WTC11 (cell line): ENCODE measurements around the gene ACTN2.

Experiments used
- ATF1 ChIP-seq: sonication (generic); formaldehyde crosslinking; IDR thresholded peaks from 2 replicates; pipeline ENCODE4 v1.8.1; 2023; ENCODE audit warnings: mild to moderate bottlenecking, moderate library complexity, missing genetic modification reagents
- CREB1 ChIP-seq: sonication (generic); formaldehyde crosslinking; IDR thresholded peaks from 2 replicates; pipeline ENCODE4 v1.8.0; 2023; ENCODE audit warnings: mild to moderate bottlenecking, missing genetic modification reagents
- JUN ChIP-seq: sonication (generic); formaldehyde crosslinking; IDR thresholded peaks from 2 replicates; pipeline ENCODE4 v1.8.0; 2023; ENCODE audit warnings: mild to moderate bottlenecking, missing genetic modification reagents
- KAT7 ChIP-seq: sonication (generic); formaldehyde crosslinking; IDR thresholded peaks from 2 replicates; pipeline ENCODE4 v1.8.1; 2023; ENCODE audit warnings: missing genetic modification reagents, mild to moderate bottlenecking, borderline replicate concordance
- NFE2L1 ChIP-seq: sonication (generic); formaldehyde crosslinking; IDR thresholded peaks from 2 replicates; pipeline ENCODE4 v1.8.1; 2023; ENCODE audit warnings: missing genetic modification reagents
- ZNF317 ChIP-seq: sonication (generic); formaldehyde crosslinking; IDR thresholded peaks from 2 replicates; pipeline ENCODE4 v1.8.1; 2023; ENCODE audit warnings: low read depth, mild to moderate bottlenecking, moderate library complexity, missing genetic modification reagents, borderline replicate concordance
- TF ChIP-seq, protein P1 (sequence below): fragments of 250-450 bp; sonication (Bioruptor Pico); IDR thresholded peaks from 2 replicates; pipeline ENCODE4 v1.9.0; 2021; ENCODE audit warnings: mild to moderate bottlenecking
- TF ChIP-seq, protein P2 (sequence below): sonication (generic); formaldehyde crosslinking; IDR thresholded peaks from 2 replicates; pipeline ENCODE4 v1.8.1; 2023; ENCODE audit warnings: mild to moderate bottlenecking, missing genetic modification reagents, moderate library complexity
- TF ChIP-seq, protein P3 (sequence below): fragments of 200-600 bp; IDR thresholded peaks from 2 replicates; pipeline ENCODE4 v1.8.0; 2022; ENCODE audit warnings: antibody characterized with exemption
- TF ChIP-seq, protein P4 (sequence below): sonication (generic); formaldehyde crosslinking; IDR thresholded peaks from 2 replicates; pipeline ENCODE4 v1.8.0; 2022; ENCODE audit warnings: mild to moderate bottlenecking, missing genetic modification reagents
- TF ChIP-seq, protein P5 (sequence below): sonication (generic); formaldehyde crosslinking; IDR thresholded peaks from 2 replicates; pipeline ENCODE4 v1.8.1; 2023; ENCODE audit warnings: mild to moderate bottlenecking, moderate library complexity, missing genetic modification reagents

DNA sequence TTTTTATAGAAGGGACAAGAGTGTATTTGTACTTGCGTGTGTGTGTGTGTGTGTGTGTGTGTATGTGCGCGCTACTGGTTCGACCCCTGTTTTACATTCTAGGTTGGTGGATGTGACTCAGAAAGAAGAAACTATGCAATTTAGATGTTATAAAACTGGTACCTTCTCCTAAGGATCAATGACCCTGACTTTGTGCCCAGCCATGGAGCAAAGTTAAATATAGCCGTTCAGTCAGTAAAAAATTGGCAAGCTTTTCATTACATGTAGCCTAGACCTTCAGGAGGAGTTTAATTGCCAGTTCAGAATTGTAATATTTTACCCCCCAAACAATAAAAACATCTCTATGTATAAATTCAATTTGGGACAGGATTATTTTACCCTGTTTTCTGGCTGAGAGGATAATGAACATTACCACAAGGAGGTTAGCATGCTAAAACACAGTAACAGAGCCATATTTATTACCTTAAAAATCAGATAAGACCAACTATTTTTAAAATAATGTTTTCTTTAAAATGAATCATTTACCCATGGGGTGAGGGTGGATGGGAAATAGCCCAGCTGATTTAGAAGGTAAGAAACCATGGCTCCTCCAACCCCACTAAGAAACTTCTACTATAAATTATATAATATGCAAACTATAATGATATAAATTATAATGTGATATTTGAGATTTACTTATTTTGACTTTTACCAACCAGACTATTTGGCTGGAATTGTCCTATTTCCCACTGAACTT is 75.3 kb downstream of the ACTN2 start:
- TF ChIP-seq, protein P1, sequence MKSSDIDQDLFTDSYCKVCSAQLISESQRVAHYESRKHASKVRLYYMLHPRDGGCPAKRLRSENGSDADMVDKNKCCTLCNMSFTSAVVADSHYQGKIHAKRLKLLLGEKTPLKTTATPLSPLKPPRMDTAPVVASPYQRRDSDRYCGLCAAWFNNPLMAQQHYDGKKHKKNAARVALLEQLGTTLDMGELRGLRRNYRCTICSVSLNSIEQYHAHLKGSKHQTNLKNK, result no peak
- TF ChIP-seq, protein P2, sequence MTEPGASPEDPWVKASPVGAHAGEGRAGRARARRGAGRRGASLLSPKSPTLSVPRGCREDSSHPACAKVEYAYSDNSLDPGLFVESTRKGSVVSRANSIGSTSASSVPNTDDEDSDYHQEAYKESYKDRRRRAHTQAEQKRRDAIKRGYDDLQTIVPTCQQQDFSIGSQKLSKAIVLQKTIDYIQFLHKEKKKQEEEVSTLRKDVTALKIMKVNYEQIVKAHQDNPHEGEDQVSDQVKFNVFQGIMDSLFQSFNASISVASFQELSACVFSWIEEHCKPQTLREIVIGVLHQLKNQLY (CRISPR knock-in tag), result no peak
- TF ChIP-seq CREB1 (CRISPR knock-in tag) (no peak), ATF1 (CRISPR knock-in tag) (no peak), KAT7 (no peak), NFE2L1 (CRISPR knock-in tag) (no peak), JUN (CRISPR knock-in tag) (no peak), ZNF317 (no peak)
- TF ChIP-seq, protein P3, sequence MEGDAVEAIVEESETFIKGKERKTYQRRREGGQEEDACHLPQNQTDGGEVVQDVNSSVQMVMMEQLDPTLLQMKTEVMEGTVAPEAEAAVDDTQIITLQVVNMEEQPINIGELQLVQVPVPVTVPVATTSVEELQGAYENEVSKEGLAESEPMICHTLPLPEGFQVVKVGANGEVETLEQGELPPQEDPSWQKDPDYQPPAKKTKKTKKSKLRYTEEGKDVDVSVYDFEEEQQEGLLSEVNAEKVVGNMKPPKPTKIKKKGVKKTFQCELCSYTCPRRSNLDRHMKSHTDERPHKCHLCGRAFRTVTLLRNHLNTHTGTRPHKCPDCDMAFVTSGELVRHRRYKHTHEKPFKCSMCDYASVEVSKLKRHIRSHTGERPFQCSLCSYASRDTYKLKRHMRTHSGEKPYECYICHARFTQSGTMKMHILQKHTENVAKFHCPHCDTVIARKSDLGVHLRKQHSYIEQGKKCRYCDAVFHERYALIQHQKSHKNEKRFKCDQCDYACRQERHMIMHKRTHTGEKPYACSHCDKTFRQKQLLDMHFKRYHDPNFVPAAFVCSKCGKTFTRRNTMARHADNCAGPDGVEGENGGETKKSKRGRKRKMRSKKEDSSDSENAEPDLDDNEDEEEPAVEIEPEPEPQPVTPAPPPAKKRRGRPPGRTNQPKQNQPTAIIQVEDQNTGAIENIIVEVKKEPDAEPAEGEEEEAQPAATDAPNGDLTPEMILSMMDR, result no peak
- TF ChIP-seq, protein P4, sequence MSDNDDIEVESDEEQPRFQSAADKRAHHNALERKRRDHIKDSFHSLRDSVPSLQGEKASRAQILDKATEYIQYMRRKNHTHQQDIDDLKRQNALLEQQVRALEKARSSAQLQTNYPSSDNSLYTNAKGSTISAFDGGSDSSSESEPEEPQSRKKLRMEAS (CRISPR knock-in tag), result no peak
- TF ChIP-seq, protein P5, sequence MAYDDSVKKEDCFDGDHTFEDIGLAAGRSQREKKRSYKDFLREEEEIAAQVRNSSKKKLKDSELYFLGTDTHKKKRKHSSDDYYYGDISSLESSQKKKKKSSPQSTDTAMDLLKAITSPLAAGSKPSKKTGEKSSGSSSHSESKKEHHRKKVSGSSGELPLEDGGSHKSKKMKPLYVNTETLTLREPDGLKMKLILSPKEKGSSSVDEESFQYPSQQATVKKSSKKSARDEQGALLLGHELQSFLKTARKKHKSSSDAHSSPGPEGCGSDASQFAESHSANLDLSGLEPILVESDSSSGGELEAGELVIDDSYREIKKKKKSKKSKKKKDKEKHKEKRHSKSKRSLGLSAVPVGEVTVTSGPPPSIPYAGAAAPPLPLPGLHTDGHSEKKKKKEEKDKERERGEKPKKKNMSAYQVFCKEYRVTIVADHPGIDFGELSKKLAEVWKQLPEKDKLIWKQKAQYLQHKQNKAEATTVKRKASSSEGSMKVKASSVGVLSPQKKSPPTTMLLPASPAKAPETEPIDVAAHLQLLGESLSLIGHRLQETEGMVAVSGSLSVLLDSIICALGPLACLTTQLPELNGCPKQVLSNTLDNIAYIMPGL (CRISPR knock-in tag), result no peak
